Measurements from ENCODE around the gene PXDN.

Gene PXDN

GRCh38 chr2:1658394-1659151 is 85.7 kb downstream of the PXDN start:
- no peak for DNase-seq

GRCh38 chr2:1656961-1657841 is 87.1 kb downstream of the PXDN start:
- no peak for DNase-seq

- no peak for DNase-seq
Measured at GRCh38 chr2:1656326-1656960, 87.9 kb downstream of the PXDN start.

GRCh38 chr2:1655461-1655860 is 88.9 kb downstream of the PXDN start:
- DNase-seq, result no peak

DNA sequence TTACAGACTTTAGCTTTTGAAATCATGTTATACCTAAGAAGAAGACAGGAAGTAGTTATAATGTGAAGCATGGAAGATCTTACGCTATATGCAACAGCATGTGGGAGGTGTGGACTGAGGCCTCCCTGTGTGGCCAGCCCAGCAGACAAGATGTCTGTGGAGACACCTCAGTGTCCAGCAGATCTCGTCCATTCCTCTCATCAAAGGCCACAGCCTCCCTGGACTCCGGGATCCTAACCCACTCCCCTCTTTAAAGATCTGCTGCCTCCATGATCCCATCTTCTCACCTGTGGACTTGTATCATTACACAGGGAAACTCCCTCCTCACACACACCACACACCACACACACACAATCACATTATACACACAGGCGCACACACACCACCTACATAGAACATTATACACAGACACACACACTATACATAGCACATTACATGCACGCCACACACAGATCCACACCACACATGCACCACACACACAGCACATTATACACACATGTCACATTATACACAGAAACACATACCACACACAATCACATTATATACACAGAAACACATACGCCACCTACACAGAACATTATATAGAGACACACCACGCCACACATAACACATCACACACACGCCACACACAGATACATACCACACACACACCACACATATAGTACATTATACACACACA is 89.5 kb downstream of the PXDN start:
- no peak for DNase-seq

GRCh38 chr2:1653956-1654695 is 90.2 kb downstream of the PXDN start:
- no peak for DNase-seq

DNA sequence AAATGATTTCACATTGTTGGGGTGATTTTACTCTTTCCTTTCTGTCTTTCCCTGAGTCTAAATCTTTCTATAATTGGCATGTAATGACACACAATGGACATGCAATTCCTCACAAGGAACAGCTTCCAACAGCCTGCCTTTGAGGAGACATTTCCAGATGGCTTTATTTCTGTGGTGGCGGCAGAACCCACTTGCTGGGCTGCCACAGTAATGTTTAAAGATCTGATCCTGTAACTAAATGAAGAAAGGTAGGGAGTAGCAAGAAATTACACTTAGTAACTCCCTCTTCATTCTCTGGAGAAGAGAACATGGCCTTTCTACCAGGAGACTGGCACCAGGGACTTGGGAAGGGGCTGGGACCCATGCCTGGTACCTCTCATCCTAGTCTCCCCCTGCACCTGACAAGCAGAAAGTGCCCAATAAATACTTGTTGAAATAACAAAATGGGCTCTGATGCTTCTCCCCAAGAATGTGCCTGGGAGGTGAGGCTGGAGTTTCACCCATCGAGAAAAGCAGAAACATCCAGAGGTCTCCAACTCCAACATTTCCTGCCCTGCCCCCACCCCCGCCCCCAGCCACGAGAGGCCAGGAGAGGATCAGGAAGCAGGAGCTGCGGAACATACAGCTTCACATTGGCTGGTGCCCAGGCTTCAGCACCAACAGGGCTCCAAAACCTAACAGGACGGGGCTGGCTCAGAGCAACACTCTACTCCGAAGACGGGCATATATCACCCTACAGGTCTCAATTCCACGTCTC is 92.1 kb downstream of the PXDN start:
- no peak for DNase-seq

- DNase-seq, result no peak
Measured at GRCh38 chr2:1651121-1652033, 92.9 kb downstream of the PXDN start.

- DNase-seq, result no peak
Measured at GRCh38 chr2:1650085-1650872, 94.0 kb downstream of the PXDN start.

DNA sequence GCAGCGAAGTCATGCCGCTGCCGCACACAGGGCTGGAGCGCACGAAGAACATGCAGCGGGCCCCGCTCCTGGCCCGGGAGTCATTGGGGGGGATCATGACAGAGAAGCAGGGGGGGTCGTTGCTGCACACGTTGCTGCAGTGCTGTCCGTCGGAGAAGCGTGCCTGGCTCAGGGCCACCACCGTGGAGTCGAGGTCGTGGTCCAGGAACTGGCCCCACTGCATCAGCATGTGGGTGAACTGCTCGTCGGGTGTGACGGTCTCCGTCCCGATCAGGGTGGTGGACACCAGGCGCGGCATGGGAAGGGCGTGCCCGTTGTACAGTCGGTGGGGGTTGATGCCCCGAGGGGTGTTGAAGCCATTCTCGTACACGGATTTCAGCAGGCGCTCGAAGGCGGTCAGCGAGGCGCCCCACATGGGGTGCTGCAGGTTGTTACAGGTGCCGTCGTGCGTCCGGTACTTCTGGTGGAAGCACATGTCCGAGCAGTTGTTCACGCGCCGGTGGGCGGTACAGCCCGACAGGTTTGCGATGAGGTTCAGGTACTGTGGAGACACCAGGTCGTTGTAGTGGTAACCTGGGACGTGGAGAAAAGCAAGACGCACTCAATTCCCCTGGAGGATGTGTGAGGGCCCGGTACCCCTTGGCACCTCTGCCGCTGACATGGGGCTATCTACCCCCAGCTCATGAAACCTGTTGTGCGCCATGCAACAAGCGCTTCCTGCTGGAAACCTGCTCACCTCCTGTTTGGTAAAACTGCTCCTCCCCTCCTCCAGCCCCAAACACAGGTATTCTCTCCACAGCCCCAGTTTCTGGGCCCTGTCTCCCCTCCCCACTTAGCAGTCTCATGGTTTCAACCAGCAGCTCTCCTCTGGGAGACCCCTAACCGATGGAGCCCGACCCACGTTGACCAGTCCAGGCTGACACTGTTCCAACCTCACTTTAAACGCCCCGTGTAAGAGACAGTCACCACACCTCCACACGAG is 94.9 kb downstream of the PXDN start:
- DNase-seq, result no peak

DNA sequence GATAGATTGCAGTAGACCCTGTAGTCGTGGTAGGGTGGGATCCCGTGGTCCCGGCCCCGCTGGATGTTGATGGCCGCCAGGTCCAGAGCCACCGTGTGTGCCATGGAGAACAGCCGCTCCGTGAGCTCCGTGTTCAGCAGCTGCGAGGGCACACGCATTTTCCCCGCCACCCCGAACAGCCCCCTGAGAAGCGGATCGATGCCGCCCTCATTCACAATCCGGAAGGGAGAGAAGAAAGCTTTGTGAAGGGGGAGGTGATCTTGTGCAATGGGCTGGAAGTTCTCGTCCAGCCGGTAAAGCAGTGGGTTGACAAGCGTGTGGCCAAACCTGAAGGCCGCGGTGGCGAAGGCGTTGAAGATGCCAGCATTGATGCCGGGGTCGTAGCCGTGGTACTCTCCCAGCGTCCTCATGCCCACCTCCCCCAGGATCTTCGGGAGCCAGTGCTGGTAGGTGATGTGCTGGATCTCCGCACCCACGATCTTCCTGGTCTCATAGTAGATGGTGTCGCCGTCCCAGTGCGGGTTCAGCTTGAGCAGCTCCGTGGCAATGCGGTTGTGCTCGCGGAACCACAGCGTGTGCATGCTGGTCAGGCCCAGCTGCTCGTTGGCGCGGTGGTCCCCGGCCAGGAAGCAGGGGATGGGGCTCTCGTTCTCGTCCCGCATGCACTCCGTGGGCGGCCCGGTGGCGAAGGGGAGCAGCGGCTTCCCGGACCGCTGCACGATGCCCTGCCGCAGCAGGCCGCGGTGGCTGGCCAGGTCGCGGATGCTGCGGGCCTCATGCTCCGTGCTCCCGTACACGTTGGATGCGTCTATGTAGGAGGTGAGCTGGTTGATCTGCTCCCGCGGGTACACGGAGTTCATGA is 95.8 kb downstream of the PXDN start:
- no peak for DNase-seq

DNA sequence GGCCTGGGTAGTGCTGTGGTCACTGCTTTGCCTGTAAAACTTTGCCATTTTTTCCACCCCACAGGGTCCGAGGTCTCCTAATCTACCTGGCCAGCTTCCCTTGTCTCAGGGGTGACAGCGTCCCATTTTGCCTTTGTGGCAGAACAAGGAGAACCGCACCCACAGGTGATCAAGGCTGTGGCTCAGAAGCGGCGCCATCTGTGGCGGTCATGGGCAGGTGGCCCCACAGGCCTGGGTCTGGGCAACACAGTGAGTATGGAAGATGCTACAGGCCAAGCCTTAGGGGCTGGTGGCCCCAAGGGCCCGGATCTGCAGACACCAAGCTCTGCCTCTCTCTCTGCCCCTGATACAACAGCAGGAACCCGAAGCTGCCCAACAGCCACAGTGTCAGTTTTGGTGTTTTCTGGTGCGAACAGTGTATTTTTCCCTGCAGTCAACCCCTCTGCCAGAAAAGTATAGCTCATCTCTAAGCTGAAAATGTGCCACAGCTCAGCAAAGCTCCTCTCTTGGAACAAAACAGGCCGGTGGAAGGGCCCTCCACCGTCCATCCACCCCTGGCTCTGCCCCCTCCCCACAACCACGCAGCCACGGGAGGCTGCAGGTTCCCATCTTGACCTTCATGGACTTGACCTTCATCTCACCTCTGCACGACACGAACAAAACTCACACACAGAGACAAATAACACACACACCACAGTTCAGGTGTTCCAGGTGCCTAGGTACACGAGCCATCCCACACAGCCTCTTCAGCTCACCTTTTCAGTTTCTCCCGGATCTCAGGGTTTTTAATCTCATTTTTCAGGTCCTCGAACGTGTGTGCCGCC is 96.7 kb downstream of the PXDN start:
- no peak for DNase-seq

GRCh38 chr2:1645761-1646476 is 98.4 kb downstream of the PXDN start:
- no peak for DNase-seq

DNA sequence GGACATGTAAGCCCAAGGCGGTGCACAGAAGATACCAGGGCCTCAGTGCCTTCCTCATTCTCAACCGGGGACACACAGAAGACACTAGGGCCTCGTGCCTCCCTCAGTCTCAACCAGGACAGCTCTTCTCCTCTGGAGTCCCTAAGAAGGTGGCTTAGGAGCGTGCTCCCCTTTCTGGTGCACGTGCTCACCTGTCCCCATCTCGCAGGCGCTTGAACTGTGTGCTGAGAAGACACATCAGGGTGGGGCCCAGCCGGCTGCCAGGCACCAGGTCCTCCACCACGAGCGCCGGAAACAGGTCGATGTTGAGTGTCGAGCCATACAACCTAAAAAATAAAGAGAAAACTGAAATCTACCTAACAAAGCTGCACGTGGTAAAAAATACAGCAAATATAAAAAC is 99.9 kb downstream of the PXDN start:
- no peak for DNase-seq

DNA sequence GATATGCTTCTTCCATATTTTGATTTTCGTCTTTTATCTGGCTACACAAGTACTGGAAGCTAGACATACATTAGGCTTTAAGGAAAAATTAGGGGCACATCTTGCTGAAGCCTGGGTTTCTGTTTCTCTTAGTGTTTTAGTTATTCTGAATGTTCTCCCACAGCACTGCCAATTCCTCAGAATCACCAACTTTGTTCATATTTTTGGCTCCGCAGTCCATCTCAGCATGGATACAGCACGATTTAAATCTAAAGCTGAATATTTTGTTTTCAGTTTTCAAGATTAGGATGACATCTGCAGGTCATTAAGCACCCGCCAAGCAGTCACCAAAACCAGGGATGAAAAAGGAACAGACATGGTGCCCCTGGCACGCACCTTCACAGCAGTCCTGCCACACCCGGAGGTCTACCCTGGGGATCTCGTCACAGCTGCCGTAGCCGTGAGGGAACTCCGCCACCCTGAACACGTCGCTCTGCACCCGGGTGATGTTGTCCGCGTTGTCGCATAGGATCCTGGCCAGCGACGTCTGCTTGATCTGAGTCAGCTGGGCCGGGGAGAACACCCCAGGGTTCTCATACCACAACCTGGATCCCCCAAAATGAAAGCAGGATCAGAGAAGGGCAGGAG is 101.2 kb downstream of the PXDN start:
- DNase-seq, result no peak
